Glutamatergic neuron (in vitro differentiated cells): Measurements from ENCODE around the gene EXOC3L1. TPM values are rescaled to one million over a fixed set of nuclear protein-coding genes. Genes with fewer than 3 reads are reported as not detected.

ENCODE experiments used
- DNase-seq: peaks from one replicate; pipeline ENCODE4 v3.0.0; 2022
- H3K27ac Mint-ChIP-seq: one replicate; pipeline ENCODE4 v1.8.0; 2020; ENCODE audit warnings: mild to moderate bottlenecking, mixed read lengths, inconsistent platforms; ENCODE audit not compliant: unreplicated experiment
- H3K27me3 Mint-ChIP-seq: one replicate; pipeline ENCODE4 v1.8.0; 2020; ENCODE audit warnings: mild to moderate bottlenecking, moderate library complexity, mixed read lengths, inconsistent platforms; ENCODE audit not compliant: unreplicated experiment
- H3K36me3 Mint-ChIP-seq: one replicate; pipeline ENCODE4 v1.8.0; 2020; ENCODE audit warnings: mild to moderate bottlenecking, mixed read lengths, inconsistent platforms; ENCODE audit not compliant: unreplicated experiment
- H3K4me1 Mint-ChIP-seq: one replicate; pipeline ENCODE4 v1.8.0; 2020; ENCODE audit warnings: mild to moderate bottlenecking, low read depth, mixed read lengths, inconsistent platforms; ENCODE audit not compliant: unreplicated experiment
- H3K4me3 Mint-ChIP-seq: one replicate; pipeline ENCODE4 v1.8.0; 2020; ENCODE audit warnings: mild to moderate bottlenecking, mixed read lengths, inconsistent platforms; ENCODE audit not compliant: unreplicated experiment
- H3K9me3 Mint-ChIP-seq: one replicate; pipeline ENCODE4 v1.8.0; 2020; ENCODE audit warnings: mild to moderate bottlenecking, moderate library complexity, mixed read lengths, inconsistent platforms; ENCODE audit not compliant: unreplicated experiment
- CTCF ChIP-seq: fragments of 200-600 bp; sonication (generic); IDR thresholded peaks from one replicate; pipeline ENCODE4 v1.5.0; 2021; ENCODE audit not compliant: partially characterized antibody, unreplicated experiment
- total RNA-seq: library from RNA; stranded (reverse); fragmentation: NEBNext Ultra II Directional; extraction: Animal tissue kit (Norgen Biotek cat#: 25700); gene quantifications from one replicate; pipeline ENCODE4 v1.2.1, GENCODE V29; 2021; ENCODE audit not compliant: unreplicated experiment

The EXOC3L1 gene
- total RNA-seq, 1 donor from 2014 or later = 3.6 TPM

- peaks cover 29% of the 10 kb centered on the region for H3K27me3 Mint-ChIP-seq
- DNase-seq = no peak
Observed at GRCh38 chr16:67151431-67152097, 38.4 kb downstream of the EXOC3L1 start.

GRCh38 chr16:67150833-67151396, 39.0 kb downstream of the EXOC3L1 start, which contains the start of gene B3GNT9:
Gene B3GNT9, minus strand, starts transcription at chr16:67150998. Its CDS starts 513 bp downstream, at chr16:67150485.
- DNase-seq = peak; percentile 41

More at GRCh38 chr16:67151431-67152097, 38.4 kb downstream of the EXOC3L1 start:
- H3K9me3 Mint-ChIP-seq = peaks cover 3% of the 10 kb centered on the region
- H3K4me1 Mint-ChIP-seq = peaks cover 3% of the 10 kb centered on the region
- no peak overlapping the region for H3K27ac Mint-ChIP-seq
- H3K4me3 Mint-ChIP-seq = peak overlapping the region; percentile 67
- H3K36me3 Mint-ChIP-seq = peaks cover 9% of the 10 kb centered on the region
- no peak for TF ChIP-seq CTCF

GRCh38 chr16:67150047-67150832, 39.7 kb downstream of the EXOC3L1 start:
- H3K27ac Mint-ChIP-seq = no peak overlapping the region
- H3K4me3 Mint-ChIP-seq = no peak overlapping the region
- peak; percentile 60 for TF ChIP-seq CTCF
- peaks cover 9% of the 10 kb centered on the region for H3K36me3 Mint-ChIP-seq
- peaks cover 24% of the 10 kb centered on the region for H3K27me3 Mint-ChIP-seq
- peaks cover 3% of the 10 kb centered on the region for H3K4me1 Mint-ChIP-seq
- H3K9me3 Mint-ChIP-seq = peaks cover 3% of the 10 kb centered on the region
- peak; percentile 67 for DNase-seq

More at GRCh38 chr16:67150833-67151396, 39.0 kb downstream of the EXOC3L1 start, which contains the start of gene B3GNT9:
- Mint-ChIP-seq H3K4me1 (peaks cover 3% of the 10 kb centered on the region), H3K9me3 (peaks cover 3% of the 10 kb centered on the region), H3K4me3 (peak within 1 kb of the TSS; percentile 67), H3K27ac (no peak within 1 kb of the TSS), H3K36me3 (peaks cover 9% of the 10 kb centered on the region), H3K27me3 (peaks cover 24% of the 10 kb centered on the region)
- TF ChIP-seq CTCF = no peak

GRCh38 chr16:67149276-67150046, 40.5 kb downstream of the EXOC3L1 start:
- H3K27ac Mint-ChIP-seq = no peak overlapping the region
- no peak overlapping the region for H3K4me3 Mint-ChIP-seq
- peaks cover 3% of the 10 kb centered on the region for H3K4me1 Mint-ChIP-seq
- H3K27me3 Mint-ChIP-seq = peaks cover 24% of the 10 kb centered on the region
- no peak for TF ChIP-seq CTCF
- peaks cover 3% of the 10 kb centered on the region for H3K9me3 Mint-ChIP-seq
- H3K36me3 Mint-ChIP-seq = peaks cover 9% of the 10 kb centered on the region
- DNase-seq = no peak
